ENCODE measurements around the gene RIMBP2.

GRCh38 chr12:130687796-130688778, 28.0 kb downstream of the RIMBP2 start:
- TF ChIP-seq CTCF (conservative IDR thresholded peaks at IDR 0.05; ENCODE audit: low read depth, low read length) (no peak), EZH2 (IDR thresholded peaks at IDR 0.05; ENCODE audit: borderline replicate concordance, low read depth, low read length, poor library complexity, severe bottlenecking) (no peak)
